Mesendoderm (in vitro differentiated cells): Measurements from ENCODE around the gene ABCC3.
"Not testable (repeated sequence)": the region's sequence is repeated elsewhere in the genome, so short reads cannot be mapped to it uniquely, and the experiment has no call there.

Experiments
- DNase-seq: peaks from one replicate; pipeline ENCODE4 v3.0.0; 2013
- H2AK5ac ChIP-seq: 2 replicates; pipeline ENCODE4 v1.6.1; 2013; ENCODE audit warnings: low read length, inconsistent platforms
- H2BK120ac ChIP-seq: 2 replicates; pipeline ENCODE4 v1.6.1; 2013; ENCODE audit warnings: low read depth, mild to moderate bottlenecking, low read length, moderate library complexity, mixed read lengths
- H2BK15ac ChIP-seq: replicated peaks from 2 replicates; pipeline ENCODE4 v1.6.1; 2013; ENCODE audit warnings: low read depth, mild to moderate bottlenecking, moderate library complexity
- H2BK5ac ChIP-seq: 2 replicates; pipeline ENCODE4 v1.6.1; 2013; ENCODE audit warnings: low read length, inconsistent platforms
- H3K18ac ChIP-seq: 2 replicates; pipeline ENCODE4 v1.6.1; 2013; ENCODE audit warnings: mild to moderate bottlenecking, low read length, mixed read lengths
- H3K23ac ChIP-seq: one replicate; pipeline ENCODE4 v1.6.1; 2013; ENCODE audit warnings: low read length
- H3K27ac ChIP-seq: 2 replicates; pipeline ENCODE4 v1.5.1; 2013; ENCODE audit warnings: low read depth, mild to moderate bottlenecking, inconsistent platforms, low read length, moderate library complexity
- H3K27me3 ChIP-seq: 2 replicates; pipeline ENCODE4 v1.6.1; 2013; ENCODE audit warnings: low read length, control low read depth, mild to moderate bottlenecking, inconsistent platforms; ENCODE audit not compliant: insufficient read depth, poor library complexity
- H3K36me3 ChIP-seq: 2 replicates; pipeline ENCODE4 v1.6.1; 2013; ENCODE audit warnings: low read length, inconsistent platforms; ENCODE audit not compliant: control insufficient read depth, insufficient read depth
- H3K4ac ChIP-seq: one replicate; pipeline ENCODE4 v1.6.1; 2013; ENCODE audit warnings: low read depth, mild to moderate bottlenecking, low read length, moderate library complexity
- H3K4me1 ChIP-seq: 2 replicates; pipeline ENCODE4 v1.6.1; 2013; ENCODE audit warnings: low read depth, low read length, inconsistent platforms; ENCODE audit not compliant: control insufficient read depth
- H3K4me2 ChIP-seq: 2 replicates; pipeline ENCODE4 v1.6.1; 2013; ENCODE audit warnings: low read length
- H3K4me3 ChIP-seq: 2 replicates; pipeline ENCODE4 v1.5.1; 2013; ENCODE audit warnings: mild to moderate bottlenecking, low read length
- H3K56ac ChIP-seq: one replicate; pipeline ENCODE4 v1.6.1; 2013; ENCODE audit warnings: low read length
- H3K79me1 ChIP-seq: 2 replicates; pipeline ENCODE4 v1.6.1; 2013; ENCODE audit warnings: low read length, inconsistent platforms
- H3K79me2 ChIP-seq: 2 replicates; pipeline ENCODE4 v1.6.1; 2013; ENCODE audit warnings: mild to moderate bottlenecking, low read length; ENCODE audit not compliant: control insufficient read depth, insufficient read depth
- H3K9ac ChIP-seq: 2 replicates; pipeline ENCODE4 v1.6.1; 2013; ENCODE audit warnings: low read length, inconsistent platforms
- H4K5ac ChIP-seq: one replicate; pipeline ENCODE4 v1.6.1; 2013; ENCODE audit warnings: low read length
- H4K8ac ChIP-seq: one replicate; pipeline ENCODE4 v1.6.1; 2013; ENCODE audit warnings: low read depth, mild to moderate bottlenecking, control low read depth, low read length, moderate library complexity
- WGBS: extraction: QIAGEN DNeasy Blood & Tissue Kit; methylation state at CpG from one replicate; pipeline ENCODE4 v1.1.7; 2013; ENCODE audit warnings: low lambda C conversion rate, missing lambda C conversion rate; ENCODE audit not compliant: insufficient coverage; ENCODE audit errors: extremely low coverage; 5-methylcytosine and 5-hydroxymethylcytosine counted together

The ABCC3 gene

DNA sequence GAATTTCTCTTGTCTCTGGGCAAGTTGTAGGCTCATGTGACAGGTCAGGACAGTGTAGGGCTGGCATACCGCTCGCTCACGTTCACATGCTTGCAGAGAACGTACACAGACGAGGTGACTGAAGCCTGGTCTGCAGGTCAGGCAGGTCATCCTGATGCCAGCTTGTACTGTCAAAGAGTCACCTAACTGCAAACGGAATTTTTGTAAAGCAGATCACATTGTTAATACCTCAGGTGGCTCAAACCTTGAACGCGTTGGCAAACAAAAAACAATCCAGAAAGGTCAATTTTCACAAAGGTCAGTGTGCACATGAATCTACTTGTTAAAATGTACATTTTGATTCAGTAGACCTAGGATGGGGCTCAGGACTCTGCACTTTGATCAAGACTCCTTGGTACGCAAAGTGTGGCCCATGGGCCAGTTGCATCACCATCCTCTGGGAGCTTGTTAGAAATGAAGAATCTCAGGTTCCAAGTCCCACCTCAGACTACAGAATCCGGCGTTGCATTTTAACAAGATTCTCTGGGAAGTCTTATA lies 44.4 kb downstream of the ABCC3 start:
- DNase-seq = no peak
- no peak overlapping the region for H2BK5ac ChIP-seq
- no peaks in the 10 kb centered on the region for H3K79me2 ChIP-seq
- H3K27ac ChIP-seq = no peak overlapping the region
- H3K4me1 ChIP-seq = no peaks in the 10 kb centered on the region
- H3K18ac ChIP-seq = no peak overlapping the region
- H3K4ac ChIP-seq = no peak overlapping the region
- no CpG with 5 or more reads among the region's 11 CpGs for WGBS
- H3K79me1 ChIP-seq = no peaks in the 10 kb centered on the region
- no peak overlapping the region for H2BK120ac ChIP-seq
- no peaks in the 10 kb centered on the region for H3K36me3 ChIP-seq
- no peak overlapping the region for H2BK15ac ChIP-seq
- no peak overlapping the region for H3K4me2 ChIP-seq
- no peak overlapping the region for H3K4me3 ChIP-seq
- no peak overlapping the region for H2AK5ac ChIP-seq
- H4K5ac ChIP-seq = no peak overlapping the region
- H3K23ac ChIP-seq = no peak overlapping the region
- no peak overlapping the region for H3K9ac ChIP-seq
- no peak overlapping the region for H3K56ac ChIP-seq
- H4K8ac ChIP-seq = no peak overlapping the region
- no peaks in the 10 kb centered on the region for H3K27me3 ChIP-seq

GRCh38 chr17:50680126-50680525 lies 45.4 kb downstream of the ABCC3 start:
- no peak overlapping the region for H2BK15ac ChIP-seq
- no peaks in the 10 kb centered on the region for H3K79me1 ChIP-seq
- no peak overlapping the region for H3K23ac ChIP-seq
- no peak overlapping the region for H3K4me2 ChIP-seq
- no peak for DNase-seq
- H3K79me2 ChIP-seq = no peaks in the 10 kb centered on the region
- H2BK120ac ChIP-seq = no peak overlapping the region
- H4K5ac ChIP-seq = no peak overlapping the region
- no peak overlapping the region for H3K9ac ChIP-seq
- no peak overlapping the region for H2AK5ac ChIP-seq
- no CpG with 5 or more reads among the region's 5 CpGs for WGBS
- H3K27me3 ChIP-seq = no peaks in the 10 kb centered on the region
- H3K4ac ChIP-seq = no peak overlapping the region
- H3K36me3 ChIP-seq = no peaks in the 10 kb centered on the region
- H3K27ac ChIP-seq = no peak overlapping the region
- no peak overlapping the region for H3K4me3 ChIP-seq
- H3K18ac ChIP-seq = no peak overlapping the region
- H3K56ac ChIP-seq = no peak overlapping the region
- peaks cover 1% of the 10 kb centered on the region for H3K4me1 ChIP-seq
- H4K8ac ChIP-seq = no peak overlapping the region
- H2BK5ac ChIP-seq = no peak overlapping the region

- not testable (repeated sequence) for H3K36me3 ChIP-seq, H3K27ac ChIP-seq, H3K79me2 ChIP-seq, H3K4me1 ChIP-seq, H3K4me3 ChIP-seq, H2BK120ac ChIP-seq, H3K27me3 ChIP-seq, H4K5ac ChIP-seq, H3K9ac ChIP-seq, H2BK15ac ChIP-seq, H4K8ac ChIP-seq, H3K18ac ChIP-seq, H3K79me1 ChIP-seq, DNase-seq, H2BK5ac ChIP-seq, H3K4me2 ChIP-seq, H3K4ac ChIP-seq, H2AK5ac ChIP-seq
- peak overlapping the region; percentile 45 for H3K23ac ChIP-seq
- H3K56ac ChIP-seq = peak overlapping the region; percentile 60
- WGBS = no CpG with 5 or more reads among the region's 12 CpGs
These were observed 46.0 kb downstream of the ABCC3 start for GRCh38 chr17:50680543-50681262.

GRCh38 chr17:50681263-50682200 lies 46.9 kb downstream of the ABCC3 start:
- H4K5ac ChIP-seq = no peak overlapping the region
- H3K79me2 ChIP-seq = no peaks in the 10 kb centered on the region
- H3K23ac ChIP-seq = peak overlapping the region; percentile 45
- H3K4me2 ChIP-seq = no peak overlapping the region
- H2AK5ac ChIP-seq = no peak overlapping the region
- H3K79me1 ChIP-seq = no peaks in the 10 kb centered on the region
- no peak overlapping the region for H3K18ac ChIP-seq
- peak overlapping the region; percentile 60 for H3K56ac ChIP-seq
- no peak overlapping the region for H2BK15ac ChIP-seq
- peaks cover 1% of the 10 kb centered on the region for H3K4me1 ChIP-seq
- peak; percentile 82 for DNase-seq
- H3K36me3 ChIP-seq = no peaks in the 10 kb centered on the region
- H4K8ac ChIP-seq = no peak overlapping the region
- H2BK5ac ChIP-seq = no peak overlapping the region
- no peak overlapping the region for H2BK120ac ChIP-seq
- H3K27ac ChIP-seq = no peak overlapping the region
- WGBS = no CpG with 5 or more reads among the region's 27 CpGs
- no peak overlapping the region for H3K4me3 ChIP-seq
- no peak overlapping the region for H3K9ac ChIP-seq
- H3K4ac ChIP-seq = no peak overlapping the region
- H3K27me3 ChIP-seq = no peaks in the 10 kb centered on the region

DNA sequence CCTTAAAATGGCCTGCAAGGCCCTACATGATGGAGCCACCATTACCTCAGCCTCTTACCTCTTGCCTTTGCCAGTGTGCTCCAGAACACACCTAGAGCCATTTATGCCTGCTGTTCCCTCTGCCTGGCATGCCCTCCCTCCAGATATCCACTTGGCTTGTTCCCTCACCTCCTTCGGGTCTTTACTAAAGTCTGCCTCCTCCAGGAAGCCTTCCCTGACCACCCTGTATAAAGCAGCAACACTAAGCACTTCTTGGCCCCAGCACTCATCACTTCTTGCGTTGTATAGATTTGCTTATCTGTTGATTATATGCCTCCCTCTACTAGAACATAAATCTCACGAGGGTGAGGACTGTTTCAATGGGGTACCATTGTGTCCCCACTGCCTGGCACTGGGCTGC lies 47.8 kb downstream of the ABCC3 start:
- Histone ChIP-seq H3K4me3 (no peak overlapping the region), H2AK5ac (no peak overlapping the region), H3K9ac (no peak overlapping the region), H3K27me3 (no peaks in the 10 kb centered on the region), H3K4me2 (no peak overlapping the region), H3K36me3 (no peaks in the 10 kb centered on the region), H2BK15ac (no peak overlapping the region), H3K56ac (no peak overlapping the region), H3K4me1 (peaks cover 1% of the 10 kb centered on the region), H4K5ac (no peak overlapping the region), H2BK120ac (no peak overlapping the region), H2BK5ac (no peak overlapping the region), H3K23ac (no peak overlapping the region), H4K8ac (no peak overlapping the region), H3K79me2 (no peaks in the 10 kb centered on the region), H3K4ac (no peak overlapping the region), H3K79me1 (no peaks in the 10 kb centered on the region), H3K18ac (no peak overlapping the region), H3K27ac (no peak overlapping the region)
- no peak for DNase-seq
- WGBS = no CpG with 5 or more reads among the region's 3 CpGs
